Suprapubic skin (tissue), 4 donors: Measurements from ENCODE around the gene GPR62.

Experiments
- CTCF ChIP-seq, 2 donors: fragments of 200-600 bp in 1 of 2; fragments of 450-650 bp in 1 of 2; sonication (generic) in 1 of 2; IDR thresholded peaks; one replicate each; pipeline ENCODE4 v1.5.1; 2016 to 2019; ENCODE audit warnings: antibody characterized with exemption in 2 of 2, mild to moderate bottlenecking in 1 of 2, moderate library complexity in 1 of 2
- POLR2A ChIP-seq, 2 donors: fragments of 450-650 bp; IDR thresholded peaks; one replicate each; pipeline ENCODE4 v1.6.1; 2017; ENCODE audit warnings: antibody characterized with exemption in 2 of 2, mild to moderate bottlenecking in 2 of 2, moderate library complexity in 2 of 2
- POLR2AphosphoS5 ChIP-seq, 3 donors: sonication (generic); formaldehyde crosslinking; IDR thresholded peaks; one replicate each; pipeline ENCODE4 v1.6.1; 2017; ENCODE audit warnings: antibody characterized with exemption in 3 of 3

- no peak for TF ChIP-seq POLR2AphosphoS5 (IDR thresholded peaks at IDR 0.05)
- no peak for TF ChIP-seq CTCF (IDR thresholded peaks at IDR 0.05)
- no peak for TF ChIP-seq POLR2A (IDR thresholded peaks at IDR 0.05)
Observed at GRCh38 chr3:51961011-51961410, 5.8 kb downstream of the GPR62 start.
